GM21367 (cell line): ENCODE data around the gene DNMT3A.

Source experiments
- ATAC-seq: cut with Tn5 transposase; IDR thresholded peaks from one replicate; pipeline ENCODE4 v1.9.1; 2021; ENCODE audit not compliant: unreplicated experiment

The DNMT3A gene

GRCh38 chr2:25262288-25262687 is 79.4 kb downstream of the DNMT3A start:
- no peak for ATAC-seq

GRCh38 chr2:25259737-25260124 is 82.0 kb downstream of the DNMT3A start:
- no peak for ATAC-seq

GRCh38 chr2:25258847-25259736 is 82.6 kb downstream of the DNMT3A start:
- no peak for ATAC-seq

- no peak for ATAC-seq
Observed at GRCh38 chr2:25257931-25258846, 83.5 kb downstream of the DNMT3A start.

GRCh38 chr2:25257032-25257552 is 84.6 kb downstream of the DNMT3A start:
- no peak for ATAC-seq

- no peak for ATAC-seq
Observed at GRCh38 chr2:25256488-25256875, 85.2 kb downstream of the DNMT3A start.

- no peak for ATAC-seq
Observed at GRCh38 chr2:25255745-25256487, 85.8 kb downstream of the DNMT3A start.

- ATAC-seq: no peak
Observed at GRCh38 chr2:25254961-25255360, 86.8 kb downstream of the DNMT3A start.

GRCh38 chr2:25253153-25253626 is 88.5 kb downstream of the DNMT3A start:
- no peak for ATAC-seq

- peak; percentile 36 for ATAC-seq
Observed at GRCh38 chr2:25252291-25253152, 89.2 kb downstream of the DNMT3A start.

GRCh38 chr2:25251422-25252273 is 90.1 kb downstream of the DNMT3A start:
- peak; percentile 26 for ATAC-seq

- peak; percentile 23 for ATAC-seq
Observed at GRCh38 chr2:25251071-25251421, 90.7 kb downstream of the DNMT3A start.

- ATAC-seq: no peak
Observed at GRCh38 chr2:25250331-25251070, 91.2 kb downstream of the DNMT3A start.

GRCh38 chr2:25249785-25250184 is 91.9 kb downstream of the DNMT3A start:
- no peak for ATAC-seq

- no peak for ATAC-seq
Observed at GRCh38 chr2:25247792-25248512, 93.8 kb downstream of the DNMT3A start.

- no peak for ATAC-seq
Observed at GRCh38 chr2:25246558-25247290, 95.0 kb downstream of the DNMT3A start.

GRCh38 chr2:25246001-25246400 is 95.7 kb downstream of the DNMT3A start:
- ATAC-seq: no peak
